IMR-90 (cell line): ENCODE data around the gene PLCL2. TPM values are rescaled to one million over a fixed set of nuclear protein-coding genes. Genes with fewer than 3 reads are reported as not detected.
A peak's percentile ranks its signal among the peaks of the same experiment; 100 is the strongest.

Source experiments
- ATAC-seq: fragments of 200-7000 bp; cut with Tn5 transposase; 2 replicates; pipeline ENCODE4 v1.9.1; 2020; ENCODE audit warnings: low read depth, mild to moderate bottlenecking, moderate library complexity
- BruUV-seq: library from RNA; stranded (reverse); fragments of 400-500 nt; replicated peaks from 2 replicates; lab custom pipeline; 2021; lab: Mats Ljungman, UMichigan
- CTCF ChIA-PET: fragments of 300-600 bp; formaldehyde crosslinking; extraction: SDS; loops from one replicate; lab custom pipeline; 2021; ENCODE audit warnings: antibody characterized with exemption; lab: Yijun Ruan, JAX
- POLR2A ChIA-PET: fragments of 300-600 bp; sonication (Branson Sonifier 250); formaldehyde crosslinking; loops from one replicate; lab custom pipeline; 2022; ENCODE audit warnings: antibody characterized with exemption; ENCODE audit not compliant: unreplicated experiment; lab: Charles Lee
- DNase-seq: peaks from one replicate; pipeline ENCODE4 v3.0.0; 2013
- H2AFZ ChIP-seq: replicated peaks from 2 replicates; pipeline ENCODE3; 2013; ENCODE audit warnings: low read length, mild to moderate bottlenecking; ENCODE audit not compliant: poor library complexity
- H2AK5ac ChIP-seq: 2 replicates; pipeline ENCODE4 v1.6.1; 2013; ENCODE audit warnings: low read depth, low read length, inconsistent platforms
- H2AK9ac ChIP-seq: replicated peaks from 2 replicates; pipeline ENCODE3; 2013; ENCODE audit warnings: mild to moderate bottlenecking, low read depth, low read length, moderate library complexity; ENCODE audit not compliant: poor library complexity
- H2BK120ac ChIP-seq: 2 replicates; pipeline ENCODE4 v1.6.1; 2013; ENCODE audit warnings: low read depth, low read length, inconsistent platforms
- H2BK15ac ChIP-seq: 3 replicates; pipeline ENCODE4 v1.6.1; 2013; ENCODE audit warnings: low read depth, low read length, inconsistent platforms
- H2BK20ac ChIP-seq: 2 replicates; pipeline ENCODE4 v1.6.1; 2013; ENCODE audit warnings: low read depth, mild to moderate bottlenecking, inconsistent platforms, low read length, moderate library complexity
- H2BK5ac ChIP-seq: 2 replicates; pipeline ENCODE4 v1.6.1; 2013; ENCODE audit warnings: mild to moderate bottlenecking, low read depth, low read length, inconsistent platforms; ENCODE audit not compliant: poor library complexity, severe bottlenecking
- H3K14ac ChIP-seq: replicated peaks from 2 replicates; pipeline ENCODE4 v1.6.1; 2013; ENCODE audit warnings: low read depth, low read length, inconsistent platforms
- H3K18ac ChIP-seq: 2 replicates; pipeline ENCODE4 v1.6.1; 2013; ENCODE audit warnings: low read depth, low read length, control low read depth
- H3K23ac ChIP-seq: 2 replicates; pipeline ENCODE4 v1.6.1; 2013; ENCODE audit warnings: low read depth, low read length, inconsistent platforms
- H3K27ac ChIP-seq: 2 replicates; pipeline ENCODE4 v1.5.1; 2013; ENCODE audit warnings: mild to moderate bottlenecking, control low read depth, low read length; ENCODE audit not compliant: insufficient read depth
- H3K27me3 ChIP-seq: 2 replicates; pipeline ENCODE4 v1.6.1; 2013; ENCODE audit warnings: low read length; ENCODE audit not compliant: control insufficient read depth, insufficient read depth
- H3K36me3 ChIP-seq: 2 replicates; pipeline ENCODE4 v1.6.1; 2013; ENCODE audit warnings: low read length, mixed read lengths; ENCODE audit not compliant: control insufficient read depth, insufficient read depth
- H3K4ac ChIP-seq: 2 replicates; pipeline ENCODE4 v1.6.1; 2013; ENCODE audit warnings: low read depth, low read length, inconsistent platforms
- H3K4me1 ChIP-seq: 2 replicates; pipeline ENCODE4 v1.6.1; 2013; ENCODE audit warnings: low read length, mixed read lengths; ENCODE audit not compliant: control insufficient read depth, insufficient read depth
- H3K4me2 ChIP-seq: 2 replicates; pipeline ENCODE4 v1.6.1; 2013; ENCODE audit warnings: low read depth, mild to moderate bottlenecking, control low read depth, low read length, moderate library complexity
- H3K4me3 ChIP-seq: 2 replicates; pipeline ENCODE4 v1.5.1; 2013; ENCODE audit warnings: low read depth, mild to moderate bottlenecking, control low read depth, low read length, moderate library complexity; ENCODE audit not compliant: insufficient read depth
- H3K56ac ChIP-seq: 2 replicates; pipeline ENCODE4 v1.6.1; 2013; ENCODE audit warnings: low read length, inconsistent platforms; ENCODE audit not compliant: insufficient read depth; ENCODE audit errors: extremely low read depth
- H3K79me1 ChIP-seq, 2 experiments: 2 replicates each; pipeline ENCODE4 v1.6.1; 2013; ENCODE audit warnings: low read length in 2 of 2, inconsistent platforms in 1 of 2, low read depth in 1 of 2
- H3K9ac ChIP-seq: 2 replicates; pipeline ENCODE4 v1.6.1; 2013; ENCODE audit warnings: low read depth, low read length, control low read depth
- H3K9me1 ChIP-seq: 2 replicates; pipeline ENCODE4 v1.6.1; 2013; ENCODE audit warnings: low read length, inconsistent platforms; ENCODE audit not compliant: insufficient read depth
- H3K9me3 ChIP-seq: 2 replicates; pipeline ENCODE4 v1.6.1; 2013; ENCODE audit warnings: low read length; ENCODE audit not compliant: control insufficient read depth, insufficient read depth
- H4K20me1 ChIP-seq: 2 replicates; pipeline ENCODE4 v1.6.1; 2013; ENCODE audit warnings: low read length, inconsistent platforms; ENCODE audit not compliant: insufficient read depth
- H4K5ac ChIP-seq: 2 replicates; pipeline ENCODE4 v1.6.1; 2013; ENCODE audit warnings: mild to moderate bottlenecking, low read depth, low read length, control low read depth
- H4K8ac ChIP-seq, 2 experiments: 2 replicates each; pipeline ENCODE4 v1.6.1; 2013; ENCODE audit warnings: low read depth in 2 of 2, low read length in 2 of 2, control low read depth in 1 of 2, inconsistent platforms in 1 of 2
- H4K91ac ChIP-seq: 2 replicates; pipeline ENCODE4 v1.6.1; 2013; ENCODE audit warnings: low read depth, low read length, inconsistent platforms; ENCODE audit not compliant: insufficient read depth
- BHLHE40 ChIP-seq: fragments of 150-350 bp; IDR thresholded peaks from 2 replicates; pipeline ENCODE4 v1.6.1; 2016; ENCODE audit warnings: mild to moderate bottlenecking, low read depth, low read length
- CEBPB ChIP-seq: IDR thresholded peaks from 2 replicates; pipeline ENCODE4 v1.6.1; 2012; ENCODE audit warnings: low read depth, low read length, improper control_type of control experiment
- RAD21 ChIP-seq: IDR thresholded peaks from 2 replicates; pipeline ENCODE4 v1.6.1; 2012; ENCODE audit warnings: low read length, improper control_type of control experiment
- WGBS, 2 experiments: methylation state at CpG; one replicate each; pipeline versions ENCODE4 v1.1.5 to v1.1.7; 2013; ENCODE audit warnings: missing lambda C conversion rate in 2 of 2; ENCODE audit not compliant: insufficient read length in 1 of 2; ENCODE audit errors: extremely low coverage in 2 of 2; 5-methylcytosine and 5-hydroxymethylcytosine counted together
- dilution Hi-C: fragments of 300-500 bp; cut with HindIII; formaldehyde crosslinking; loops from one replicate; pipeline ENCODE4 v1.14.3; 2018; ENCODE audit warnings: low sequenced_read_pairs; ENCODE audit not compliant: unreplicated experiment
- in situ Hi-C: fragments of 300-500 bp; cut with MboI; formaldehyde crosslinking; loops from 3 replicates; pipeline ENCODE4 v1.14.3; 2019; ENCODE audit warnings: low sequenced_read_pairs, inconsistent platforms, mixed read lengths
- intact Hi-C: fragments of 100-400 bp; cut with micrococcal nuclease; formaldehyde crosslinking; loops from 2 replicates; pipeline ENCODE4 v1.10.0; 2022
- polyA plus RNA-seq, 3 experiments: library from polyadenylated mRNA; depleted of rRNA; stranded (reverse); fragments of >200 nt; gene quantifications; 2 replicates each; pipeline ENCODE4 v1.2.3, GENCODE V29; 2012; ENCODE audit warnings: low replicate concordance in 1 of 3
- total RNA-seq: library from RNA; depleted of rRNA; stranded (reverse); fragments of >200 nt; gene quantifications from 2 replicates; pipeline ENCODE4 v1.2.3, GENCODE V29; 2012
- TF ChIP-seq, protein P1 (sequence below): conservative IDR thresholded peaks from 2 replicates; pipeline ENCODE4 v1.5.1; 2012; ENCODE audit warnings: mild to moderate bottlenecking, low read depth, low read length, improper control_type of control experiment

Gene PLCL2
- total and polyA plus RNA-seq, 2 of the 4 experiments (the other 2 are of a cell fraction) = 0.92 to 3.8 TPM

GRCh38 chr3:16993227-16993626 is 108.5 kb downstream of the PLCL2 start:
- BruUV-seq = no TSS peak
- Histone ChIP-seq H3K14ac (no peak overlapping the region), H2AK5ac (no peak overlapping the region), H3K9me1 (no peaks in the 10 kb centered on the region), H3K79me1 (no peaks in the 10 kb centered on the region), H2BK120ac (no peak overlapping the region), H2BK20ac (no peak overlapping the region), H3K18ac (no peak overlapping the region), H3K9me3 (no peaks in the 10 kb centered on the region), H4K5ac (no peak overlapping the region), H3K4me1 (no peaks in the 10 kb centered on the region), H3K4ac (no peak overlapping the region), H3K9ac (no peak overlapping the region), H2AK9ac (no peak overlapping the region), H2AFZ (no peak overlapping the region), H2BK5ac (no peak overlapping the region), H3K56ac (no peak overlapping the region), H4K20me1 (no peaks in the 10 kb centered on the region), H2BK15ac (no peak overlapping the region), H3K4me3 (no peak overlapping the region), H4K91ac (no peak overlapping the region), H3K27me3 (no peaks in the 10 kb centered on the region), H4K8ac (no peak overlapping the region), H3K36me3 (no peaks in the 10 kb centered on the region), H3K4me2 (no peak overlapping the region), H3K23ac (no peak overlapping the region), H3K27ac (no peak overlapping the region)
- ATAC-seq (peak; percentile 63), DNase-seq (peak; percentile 52)
- TF ChIP-seq, protein P1, sequence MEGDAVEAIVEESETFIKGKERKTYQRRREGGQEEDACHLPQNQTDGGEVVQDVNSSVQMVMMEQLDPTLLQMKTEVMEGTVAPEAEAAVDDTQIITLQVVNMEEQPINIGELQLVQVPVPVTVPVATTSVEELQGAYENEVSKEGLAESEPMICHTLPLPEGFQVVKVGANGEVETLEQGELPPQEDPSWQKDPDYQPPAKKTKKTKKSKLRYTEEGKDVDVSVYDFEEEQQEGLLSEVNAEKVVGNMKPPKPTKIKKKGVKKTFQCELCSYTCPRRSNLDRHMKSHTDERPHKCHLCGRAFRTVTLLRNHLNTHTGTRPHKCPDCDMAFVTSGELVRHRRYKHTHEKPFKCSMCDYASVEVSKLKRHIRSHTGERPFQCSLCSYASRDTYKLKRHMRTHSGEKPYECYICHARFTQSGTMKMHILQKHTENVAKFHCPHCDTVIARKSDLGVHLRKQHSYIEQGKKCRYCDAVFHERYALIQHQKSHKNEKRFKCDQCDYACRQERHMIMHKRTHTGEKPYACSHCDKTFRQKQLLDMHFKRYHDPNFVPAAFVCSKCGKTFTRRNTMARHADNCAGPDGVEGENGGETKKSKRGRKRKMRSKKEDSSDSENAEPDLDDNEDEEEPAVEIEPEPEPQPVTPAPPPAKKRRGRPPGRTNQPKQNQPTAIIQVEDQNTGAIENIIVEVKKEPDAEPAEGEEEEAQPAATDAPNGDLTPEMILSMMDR = no peak
- TF ChIP-seq BHLHE40 = no peak
- peak; percentile 95 for TF ChIP-seq CEBPB
- TF ChIP-seq RAD21 = no peak
- dilution Hi-C loops = no loop called here
- no CpG with 5 or more reads among the region's 1 CpG for WGBS, 2 experiments
- in situ Hi-C loops = no loop called here
- ChIA-PET POLR2A (no interaction called here), CTCF (no interaction called here)
- intact Hi-C loops = no loop called here
